Measurements from ENCODE around the gene WT1.

WT1 gene

DNA sequence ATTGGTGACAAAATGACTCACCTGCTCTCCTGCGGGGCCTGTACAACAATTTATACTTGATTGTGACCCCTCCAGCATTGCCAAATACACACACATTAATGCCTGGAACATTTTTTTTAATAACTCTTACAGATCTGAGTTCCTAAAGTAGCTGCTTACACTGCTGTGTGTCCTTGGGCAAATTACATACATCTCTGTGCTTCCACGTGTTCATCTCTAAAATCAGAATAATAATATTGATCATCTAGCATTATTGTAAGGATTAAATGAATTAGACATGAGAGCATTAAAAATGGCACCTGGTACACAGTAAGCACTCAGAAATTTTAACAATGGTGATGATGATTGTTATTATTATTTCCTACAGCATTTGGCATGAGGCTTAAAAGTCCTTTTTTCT, 21.5 kb upstream of the WT1 start:
- no peaks in the 10 kb centered on the region for H3K27me3 ChIP-seq (ENCODE audit: control insufficient read depth in 1 of 2, insufficient read depth in 2 of 2, low read length in 2 of 2)
- H3K9ac ChIP-seq (ENCODE audit: low read depth in 1 of 2, low read length in 2 of 2) = no peak overlapping the region
- no peaks in the 10 kb centered on the region for H3K4me1 ChIP-seq (ENCODE audit: control insufficient read depth in 1 of 2, insufficient read depth in 2 of 2, low read length in 2 of 2)
- H3K27ac ChIP-seq (ENCODE audit: low read depth, low read length) = no peak overlapping the region
- no peaks in the 10 kb centered on the region for H3K9me3 ChIP-seq (ENCODE audit: control insufficient read depth in 1 of 2, low read length in 2 of 2)
- no peaks in the 10 kb centered on the region for H3K36me3 ChIP-seq (ENCODE audit: control insufficient read depth in 1 of 2, insufficient read depth in 2 of 2, low read length in 2 of 2)
- H3K4me3 ChIP-seq (ENCODE audit: low read depth in 1 of 2, low read length in 2 of 2) = no peak overlapping the region

DNA sequence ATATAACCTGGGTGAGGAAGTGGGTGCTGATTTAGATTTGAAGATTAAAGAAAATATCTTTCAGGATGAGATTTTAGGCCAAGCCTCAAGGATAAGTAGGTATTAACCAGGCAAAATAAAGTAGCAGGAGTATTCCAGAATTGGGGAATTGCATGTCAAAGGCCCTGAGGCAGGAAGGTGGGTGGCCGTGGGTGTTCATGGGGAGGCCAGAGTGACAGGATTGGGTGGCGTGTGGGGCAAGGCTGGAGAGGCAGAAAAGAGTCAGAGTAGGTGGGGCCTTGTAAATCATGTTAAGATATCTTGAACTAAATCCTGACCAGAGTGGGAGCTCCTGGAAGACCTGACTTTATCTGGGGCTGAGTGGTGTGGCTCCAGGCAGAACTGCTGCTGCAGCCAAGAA, 19.7 kb upstream of the WT1 start:
- H3K27ac ChIP-seq (ENCODE audit: low read depth, low read length) = no peak overlapping the region
- no peaks in the 10 kb centered on the region for H3K9me3 ChIP-seq (ENCODE audit: control insufficient read depth in 1 of 2, low read length in 2 of 2)
- H3K27me3 ChIP-seq (ENCODE audit: control insufficient read depth in 1 of 2, insufficient read depth in 2 of 2, low read length in 2 of 2) = no peaks in the 10 kb centered on the region
- H3K4me3 ChIP-seq (ENCODE audit: low read depth in 1 of 2, low read length in 2 of 2) = no peak overlapping the region
- no peaks in the 10 kb centered on the region for H3K4me1 ChIP-seq (ENCODE audit: control insufficient read depth in 1 of 2, insufficient read depth in 2 of 2, low read length in 2 of 2)
- H3K36me3 ChIP-seq (ENCODE audit: control insufficient read depth in 1 of 2, insufficient read depth in 2 of 2, low read length in 2 of 2) = no peaks in the 10 kb centered on the region
- no peak overlapping the region for H3K9ac ChIP-seq (ENCODE audit: low read depth in 1 of 2, low read length in 2 of 2)

DNA sequence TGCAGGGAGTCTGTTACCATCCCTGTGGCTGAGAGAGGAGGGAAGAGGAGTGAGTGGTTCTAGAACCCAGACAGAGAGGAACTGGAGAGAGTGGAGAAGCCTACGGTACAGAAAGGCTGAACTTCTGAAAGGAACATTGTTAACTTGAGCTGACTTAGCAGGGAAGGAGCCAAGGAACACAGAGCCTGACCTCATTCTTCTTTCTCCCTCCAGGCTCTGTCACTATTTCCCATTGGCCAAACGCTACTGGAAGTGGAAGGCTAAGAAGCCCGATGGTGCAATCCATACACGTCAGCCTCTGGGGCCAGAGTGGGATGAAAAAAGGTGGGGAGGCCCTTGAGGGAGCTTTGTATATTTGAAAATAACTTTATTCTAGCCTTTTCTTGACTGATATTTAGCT, 16.5 kb upstream of the WT1 start:
- Histone ChIP-seq H3K36me3 (ENCODE audit: control insufficient read depth in 1 of 2, insufficient read depth in 2 of 2, low read length in 2 of 2) (no peaks in the 10 kb centered on the region), H3K27ac (ENCODE audit: low read depth, low read length) (no peak overlapping the region), H3K9me3 (ENCODE audit: control insufficient read depth in 1 of 2, low read length in 2 of 2) (no peaks in the 10 kb centered on the region)

DNA sequence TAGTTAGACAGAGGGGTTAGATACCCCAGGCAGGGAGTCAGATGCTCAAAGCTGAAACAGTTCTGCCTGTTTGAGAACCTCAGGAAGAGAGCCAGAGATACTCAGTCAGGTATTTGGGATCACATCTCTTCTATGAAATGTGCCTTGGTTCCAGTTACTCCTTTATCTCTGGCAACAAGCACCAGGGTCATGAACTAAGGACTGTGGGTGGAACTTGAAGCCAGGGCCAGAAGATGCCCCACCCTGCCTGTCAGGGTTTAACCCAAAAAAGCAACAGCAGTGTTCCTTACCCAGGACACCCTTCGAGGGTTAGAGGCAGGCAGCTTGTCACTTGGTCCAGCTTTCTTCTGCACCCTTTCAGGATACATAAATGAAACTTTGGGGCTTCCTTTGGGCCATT, 15.0 kb upstream of the WT1 start:
- Histone ChIP-seq H3K4me1 (ENCODE audit: control insufficient read depth in 1 of 2, insufficient read depth in 2 of 2, low read length in 2 of 2) (no peaks in the 10 kb centered on the region), H3K27me3 (ENCODE audit: control insufficient read depth in 1 of 2, insufficient read depth in 2 of 2, low read length in 2 of 2) (peaks cover 0 to 6% of the 10 kb centered on the region in 2 donors), H3K9me3 (ENCODE audit: control insufficient read depth in 1 of 2, low read length in 2 of 2) (no peaks in the 10 kb centered on the region), H3K9ac (ENCODE audit: low read depth in 1 of 2, low read length in 2 of 2) (no peak overlapping the region), H3K27ac (ENCODE audit: low read depth, low read length) (no peak overlapping the region), H3K36me3 (ENCODE audit: control insufficient read depth in 1 of 2, insufficient read depth in 2 of 2, low read length in 2 of 2) (no peaks in the 10 kb centered on the region), H3K4me3 (ENCODE audit: low read depth in 1 of 2, low read length in 2 of 2) (no peak overlapping the region)

More for the DNA sequence above, 16.5 kb upstream of the WT1 start:
- Histone ChIP-seq H3K9ac (ENCODE audit: low read depth in 1 of 2, low read length in 2 of 2) (no peak overlapping the region), H3K4me1 (ENCODE audit: control insufficient read depth in 1 of 2, insufficient read depth in 2 of 2, low read length in 2 of 2) (no peaks in the 10 kb centered on the region), H3K27me3 (ENCODE audit: control insufficient read depth in 1 of 2, insufficient read depth in 2 of 2, low read length in 2 of 2) (no peaks in the 10 kb centered on the region), H3K4me3 (ENCODE audit: low read depth in 1 of 2, low read length in 2 of 2) (no peak overlapping the region)

DNA sequence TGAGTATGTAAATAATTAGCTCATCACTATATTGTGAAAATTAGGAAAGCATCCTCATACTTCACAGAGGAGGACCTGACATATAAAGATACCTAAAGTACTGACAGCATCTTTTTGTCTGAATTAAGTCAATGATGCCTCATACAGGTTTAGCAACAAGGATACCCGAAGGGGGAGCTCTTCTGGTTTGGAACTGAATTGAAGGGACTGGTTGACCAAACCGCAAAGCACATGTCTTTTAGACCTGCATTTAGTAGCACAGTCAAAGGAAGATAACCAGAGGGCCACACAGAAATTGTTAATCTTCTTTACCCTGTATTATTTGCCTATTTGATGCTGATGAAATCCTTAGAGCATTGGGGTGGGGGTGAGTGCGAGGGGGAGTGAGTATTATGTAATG, 12.9 kb upstream of the WT1 start:
- Histone ChIP-seq H3K4me1 (ENCODE audit: control insufficient read depth in 1 of 2, insufficient read depth in 2 of 2, low read length in 2 of 2) (no peaks in the 10 kb centered on the region), H3K9ac (ENCODE audit: low read depth in 1 of 2, low read length in 2 of 2) (no peak overlapping the region), H3K36me3 (ENCODE audit: control insufficient read depth in 1 of 2, insufficient read depth in 2 of 2, low read length in 2 of 2) (no peaks in the 10 kb centered on the region), H3K27ac (ENCODE audit: low read depth, low read length) (no peak overlapping the region), H3K4me3 (ENCODE audit: low read depth in 1 of 2, low read length in 2 of 2) (no peak overlapping the region), H3K27me3 (ENCODE audit: control insufficient read depth in 1 of 2, insufficient read depth in 2 of 2, low read length in 2 of 2) (peaks cover 0 to 10% of the 10 kb centered on the region in 2 donors), H3K9me3 (ENCODE audit: control insufficient read depth in 1 of 2, low read length in 2 of 2) (no peaks in the 10 kb centered on the region)

DNA sequence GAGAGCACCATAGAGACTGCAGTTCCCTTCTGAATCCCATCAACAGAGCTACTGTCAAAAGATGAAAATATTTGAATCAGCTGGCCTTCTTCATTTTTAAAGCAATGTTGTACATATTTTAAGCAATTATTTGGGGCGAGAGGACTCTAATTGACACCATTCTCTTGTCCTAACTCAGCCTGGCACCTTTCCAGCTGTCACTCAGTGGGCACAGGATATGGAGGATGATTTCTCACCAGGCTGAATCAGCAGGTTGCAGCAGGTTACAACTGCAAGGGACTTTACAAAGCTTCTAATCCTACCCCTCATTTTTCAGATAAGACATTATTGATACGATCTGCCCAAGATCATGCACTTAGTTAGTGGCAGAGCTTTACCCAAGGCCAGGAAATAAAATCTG, 11.9 kb upstream of the WT1 start:
- Histone ChIP-seq H3K27me3 (ENCODE audit: control insufficient read depth in 1 of 2, insufficient read depth in 2 of 2, low read length in 2 of 2) (peaks cover 0 to 20% of the 10 kb centered on the region in 2 donors), H3K4me1 (ENCODE audit: control insufficient read depth in 1 of 2, insufficient read depth in 2 of 2, low read length in 2 of 2) (no peaks in the 10 kb centered on the region), H3K27ac (ENCODE audit: low read depth, low read length) (no peak overlapping the region), H3K4me3 (ENCODE audit: low read depth in 1 of 2, low read length in 2 of 2) (no peak overlapping the region), H3K9ac (ENCODE audit: low read depth in 1 of 2, low read length in 2 of 2) (no peak overlapping the region), H3K36me3 (ENCODE audit: control insufficient read depth in 1 of 2, insufficient read depth in 2 of 2, low read length in 2 of 2) (no peaks in the 10 kb centered on the region), H3K9me3 (ENCODE audit: control insufficient read depth in 1 of 2, low read length in 2 of 2) (no peaks in the 10 kb centered on the region)

DNA sequence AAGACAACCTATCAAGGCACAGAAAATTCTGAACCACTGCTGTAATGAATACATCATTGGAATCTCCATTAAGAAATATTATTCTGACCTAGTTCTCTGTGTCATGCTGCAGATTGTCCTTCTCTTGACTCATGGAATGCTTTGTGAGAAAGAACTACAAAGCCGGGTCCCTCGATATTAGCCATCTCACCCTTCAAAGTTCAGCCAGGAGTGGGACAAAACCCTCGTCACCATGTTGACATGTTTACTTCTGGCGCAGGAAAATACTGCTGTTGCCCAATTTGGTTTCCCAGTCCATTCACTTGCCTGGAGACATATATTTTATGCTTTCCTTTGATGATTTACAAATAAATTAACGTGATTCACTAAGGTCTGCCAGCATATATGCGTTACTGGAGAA, 10.9 kb upstream of the WT1 start:
- no peak overlapping the region for H3K27ac ChIP-seq (ENCODE audit: low read depth, low read length)
- peaks cover 0 to 30% of the 10 kb centered on the region in 2 donors for H3K27me3 ChIP-seq (ENCODE audit: control insufficient read depth in 1 of 2, insufficient read depth in 2 of 2, low read length in 2 of 2)
- H3K9ac ChIP-seq (ENCODE audit: low read depth in 1 of 2, low read length in 2 of 2) = no peak overlapping the region
- no peaks in the 10 kb centered on the region for H3K4me1 ChIP-seq (ENCODE audit: control insufficient read depth in 1 of 2, insufficient read depth in 2 of 2, low read length in 2 of 2)
- H3K9me3 ChIP-seq (ENCODE audit: control insufficient read depth in 1 of 2, low read length in 2 of 2) = no peaks in the 10 kb centered on the region
- no peaks in the 10 kb centered on the region for H3K36me3 ChIP-seq (ENCODE audit: control insufficient read depth in 1 of 2, insufficient read depth in 2 of 2, low read length in 2 of 2)
- H3K4me3 ChIP-seq (ENCODE audit: low read depth in 1 of 2, low read length in 2 of 2) = no peak overlapping the region

DNA sequence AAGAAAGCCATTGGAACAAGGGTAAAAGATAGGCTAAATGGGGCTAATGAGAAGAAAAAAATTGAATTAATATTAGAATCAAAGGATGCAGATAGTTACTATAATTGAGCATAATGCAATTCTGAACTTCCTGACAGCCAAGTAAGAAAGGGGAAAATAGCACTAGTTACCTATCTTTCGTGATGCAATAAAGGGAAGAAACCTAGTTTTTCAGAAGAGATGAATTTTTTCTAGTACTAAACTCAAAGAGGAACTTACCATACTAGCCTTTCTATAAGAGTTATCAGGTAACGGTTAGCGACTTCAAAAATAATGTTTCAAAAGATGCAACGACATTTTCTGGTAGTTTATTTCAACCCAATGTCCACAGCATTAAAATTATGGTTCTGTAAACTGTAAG, 8.8 kb upstream of the WT1 start:
- Histone ChIP-seq H3K4me3 (ENCODE audit: low read depth in 1 of 2, low read length in 2 of 2) (no peak overlapping the region), H3K4me1 (ENCODE audit: control insufficient read depth in 1 of 2, insufficient read depth in 2 of 2, low read length in 2 of 2) (no peaks in the 10 kb centered on the region), H3K27me3 (ENCODE audit: control insufficient read depth in 1 of 2, insufficient read depth in 2 of 2, low read length in 2 of 2) (peaks cover 14 to 47% of the 10 kb centered on the region in 2 donors), H3K9me3 (ENCODE audit: control insufficient read depth in 1 of 2, low read length in 2 of 2) (no peaks in the 10 kb centered on the region), H3K36me3 (ENCODE audit: control insufficient read depth in 1 of 2, insufficient read depth in 2 of 2, low read length in 2 of 2) (no peaks in the 10 kb centered on the region), H3K27ac (ENCODE audit: low read depth, low read length) (no peak overlapping the region), H3K9ac (ENCODE audit: low read depth in 1 of 2, low read length in 2 of 2) (no peak overlapping the region)

DNA sequence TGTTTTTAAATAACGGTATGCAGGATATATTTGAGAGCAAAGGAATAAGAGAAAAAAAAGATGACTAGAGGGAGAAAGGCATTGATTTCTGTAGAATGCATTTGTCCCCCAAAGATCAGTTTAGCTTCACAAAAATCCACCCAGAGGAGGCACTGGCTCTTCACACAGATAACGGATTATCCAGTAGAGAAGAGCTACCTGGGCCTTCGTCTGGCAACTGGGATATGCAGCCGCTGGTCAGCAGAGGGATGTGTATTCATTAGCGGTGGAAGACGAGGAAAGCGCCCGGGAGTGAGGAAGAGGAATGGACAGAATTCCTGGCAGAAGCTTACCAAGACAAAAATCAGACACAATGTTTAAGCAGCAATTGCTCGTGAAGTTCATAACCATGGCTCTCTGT, 5.6 kb upstream of the WT1 start:
- no peaks in the 10 kb centered on the region for H3K9me3 ChIP-seq (ENCODE audit: control insufficient read depth in 1 of 2, low read length in 2 of 2)
- peaks cover 43 to 72% of the 10 kb centered on the region in 2 donors for H3K27me3 ChIP-seq (ENCODE audit: control insufficient read depth in 1 of 2, insufficient read depth in 2 of 2, low read length in 2 of 2)
- no peak overlapping the region for H3K4me3 ChIP-seq (ENCODE audit: low read depth in 1 of 2, low read length in 2 of 2)
- no peaks in the 10 kb centered on the region for H3K4me1 ChIP-seq (ENCODE audit: control insufficient read depth in 1 of 2, insufficient read depth in 2 of 2, low read length in 2 of 2)
- no peak overlapping the region for H3K27ac ChIP-seq (ENCODE audit: low read depth, low read length)
- no peaks in the 10 kb centered on the region for H3K36me3 ChIP-seq (ENCODE audit: control insufficient read depth in 1 of 2, insufficient read depth in 2 of 2, low read length in 2 of 2)
- H3K9ac ChIP-seq (ENCODE audit: low read depth in 1 of 2, low read length in 2 of 2) = no peak overlapping the region

DNA sequence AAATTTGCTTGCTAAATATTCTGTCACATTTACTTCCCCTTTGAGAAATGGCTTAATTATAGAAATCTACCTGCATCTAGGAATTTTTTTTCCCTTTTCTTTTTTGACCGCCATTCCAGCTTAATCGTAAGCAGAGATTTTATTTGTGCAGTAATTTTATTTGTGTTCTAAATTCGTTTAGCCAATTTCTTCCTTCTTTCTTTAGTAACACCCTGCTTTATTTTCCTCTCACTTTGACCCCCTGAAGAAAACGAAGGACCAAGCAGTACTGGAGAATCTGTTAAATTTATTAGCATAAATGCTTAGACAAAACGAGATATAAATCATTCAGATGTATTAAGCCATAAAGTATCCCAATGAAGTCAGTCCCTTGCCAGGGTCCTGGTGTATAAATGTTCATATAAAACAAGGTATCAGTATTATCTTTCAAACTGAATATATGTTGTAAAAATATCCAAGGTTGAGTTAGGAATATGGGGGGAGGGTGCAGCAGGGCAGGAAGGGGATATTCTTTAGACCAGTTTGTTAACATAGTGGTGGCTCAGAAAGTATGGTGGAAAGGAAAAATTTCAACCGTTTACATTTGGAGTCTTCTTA, 5.1 kb upstream of the WT1 start:
- no peak overlapping the region for H3K4me3 ChIP-seq (ENCODE audit: low read depth in 1 of 2, low read length in 2 of 2)
- no peaks in the 10 kb centered on the region for H3K4me1 ChIP-seq (ENCODE audit: control insufficient read depth in 1 of 2, insufficient read depth in 2 of 2, low read length in 2 of 2)
- no peak overlapping the region for H3K27ac ChIP-seq (ENCODE audit: low read depth, low read length)
- H3K9ac ChIP-seq (ENCODE audit: low read depth in 1 of 2, low read length in 2 of 2) = no peak overlapping the region
- H3K9me3 ChIP-seq (ENCODE audit: control insufficient read depth in 1 of 2, low read length in 2 of 2) = no peaks in the 10 kb centered on the region
- no peaks in the 10 kb centered on the region for H3K36me3 ChIP-seq (ENCODE audit: control insufficient read depth in 1 of 2, insufficient read depth in 2 of 2, low read length in 2 of 2)
- peaks cover 48 to 77% of the 10 kb centered on the region in 2 donors for H3K27me3 ChIP-seq (ENCODE audit: control insufficient read depth in 1 of 2, insufficient read depth in 2 of 2, low read length in 2 of 2)

Measured in duodenal mucosa (tissue), 2 donors.